Fibroblast of peridontal ligament (primary cell): ENCODE data around the gene USHBP1.
"Not testable (repeated sequence)": the region's sequence is repeated elsewhere in the genome, so short reads cannot be mapped to it uniquely, and the experiment has no call there.

Experiments
- DNase-seq: peaks from one replicate; pipeline ENCODE4 v3.0.0-alpha.2; 2010; ENCODE audit errors: extremely low read depth

Gene USHBP1

DNA sequence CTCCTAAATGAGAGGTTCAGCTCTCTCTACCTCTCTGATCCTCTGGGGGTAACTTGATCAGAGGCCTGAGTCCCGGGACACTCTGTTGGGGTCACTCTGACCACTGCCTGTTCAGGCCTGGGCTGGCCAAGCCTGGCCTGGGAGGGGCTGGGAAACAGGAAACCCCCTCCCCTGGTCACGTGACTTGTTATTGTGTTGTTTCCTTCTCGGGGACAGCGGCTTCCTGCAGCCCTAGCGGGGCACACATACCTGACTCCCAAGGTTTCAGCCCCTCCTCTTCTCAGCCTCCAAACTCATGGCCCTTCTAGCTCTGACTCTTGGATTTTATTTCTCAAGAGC, at the start of gene USHBP1:
TSS of gene USHBP1 (minus strand) at position 105 of the 339 bp plus-strand sequence. CDS start 446 bp downstream, outside the sequence.
- DNase-seq, result no peak

DNA sequence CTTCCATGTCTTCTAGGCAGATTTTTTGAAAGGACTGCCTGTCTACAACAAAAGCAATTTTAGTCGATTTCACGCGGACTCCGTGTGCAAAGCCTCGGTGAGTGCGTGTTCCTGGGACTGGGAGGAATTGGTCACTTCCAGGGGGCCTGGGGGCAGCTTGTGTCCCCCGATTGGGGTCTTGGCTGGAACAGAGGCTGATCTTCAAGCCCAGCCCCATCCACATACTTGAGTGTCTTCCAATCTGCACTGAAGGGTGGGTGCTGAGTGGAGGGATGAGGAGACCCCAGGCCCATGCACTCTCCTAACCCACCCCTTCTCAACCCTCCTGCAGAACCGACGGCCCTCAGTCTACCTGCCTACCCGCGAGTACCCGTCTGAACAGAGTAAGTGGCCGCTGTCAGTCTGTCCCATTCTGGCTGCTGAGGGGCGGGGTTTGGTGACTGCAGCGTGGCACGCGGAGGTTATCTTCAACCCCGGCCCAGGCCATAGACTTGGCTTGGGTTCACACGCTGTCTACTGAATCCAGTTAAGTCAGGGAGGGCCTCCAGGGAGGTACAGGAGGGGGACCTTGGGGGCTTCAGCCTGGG, 49.6 kb upstream of the USHBP1 start:
- no peak for DNase-seq

DNA sequence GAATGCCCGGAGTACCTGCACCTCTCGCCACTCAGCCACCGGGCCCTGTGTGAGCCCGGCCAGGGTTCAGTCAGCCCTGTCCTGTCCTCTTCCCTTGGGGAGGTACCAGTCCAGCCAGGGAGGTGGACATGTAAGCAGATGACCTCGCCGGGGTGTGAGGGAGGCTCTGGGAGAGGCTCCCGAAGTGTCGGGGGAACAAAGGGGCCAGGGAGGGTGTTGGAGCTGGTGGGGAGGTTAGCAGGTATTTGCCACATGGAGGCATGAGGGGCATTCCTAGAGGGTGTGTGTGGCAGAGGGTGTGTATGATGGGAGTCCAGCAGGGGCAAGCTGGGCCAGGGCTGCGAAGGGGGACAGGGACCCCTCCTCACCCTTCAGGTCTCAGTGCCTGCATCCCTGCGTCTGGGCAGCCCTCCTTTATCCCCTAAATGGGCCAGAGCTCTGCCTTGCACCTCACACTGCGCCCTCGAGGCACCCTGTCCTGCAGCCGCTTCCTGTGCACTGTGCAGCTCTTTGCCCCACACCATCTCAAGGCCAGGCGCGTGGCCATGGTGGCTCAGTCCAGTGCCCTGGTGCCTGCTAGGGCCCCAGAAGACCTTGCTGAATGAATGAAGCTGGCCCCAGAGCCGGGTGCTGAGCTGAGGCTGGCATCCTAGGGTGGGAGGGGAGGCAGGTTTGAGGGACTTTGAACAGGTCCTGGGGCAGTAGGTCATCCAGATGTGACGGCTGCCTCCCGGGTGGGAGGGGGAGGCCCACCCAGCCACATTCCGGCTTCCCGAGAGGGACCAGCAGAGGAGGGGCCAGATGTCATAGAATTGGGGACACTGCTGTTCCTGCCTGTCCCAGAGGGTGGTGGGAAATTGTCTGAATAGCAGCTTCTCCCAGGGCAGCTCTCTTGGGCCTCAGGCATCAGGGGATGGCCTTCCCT, 47.9 kb upstream of the USHBP1 start:
- DNase-seq, result no peak

- DNase-seq, result no peak
Observed at GRCh38 chr19:17311455-17312188, 47.1 kb upstream of the USHBP1 start.

GRCh38 chr19:17309965-17310461, 45.5 kb upstream of the USHBP1 start:
- no peak for DNase-seq

GRCh38 chr19:17309198-17309964, 44.8 kb upstream of the USHBP1 start, which contains the start of gene DDA1:
Gene DDA1 (plus strand): TSS chr19:17309563. CDS start chr19:17309655, 92 bp downstream.
- peak; percentile 100 for DNase-seq

DNA sequence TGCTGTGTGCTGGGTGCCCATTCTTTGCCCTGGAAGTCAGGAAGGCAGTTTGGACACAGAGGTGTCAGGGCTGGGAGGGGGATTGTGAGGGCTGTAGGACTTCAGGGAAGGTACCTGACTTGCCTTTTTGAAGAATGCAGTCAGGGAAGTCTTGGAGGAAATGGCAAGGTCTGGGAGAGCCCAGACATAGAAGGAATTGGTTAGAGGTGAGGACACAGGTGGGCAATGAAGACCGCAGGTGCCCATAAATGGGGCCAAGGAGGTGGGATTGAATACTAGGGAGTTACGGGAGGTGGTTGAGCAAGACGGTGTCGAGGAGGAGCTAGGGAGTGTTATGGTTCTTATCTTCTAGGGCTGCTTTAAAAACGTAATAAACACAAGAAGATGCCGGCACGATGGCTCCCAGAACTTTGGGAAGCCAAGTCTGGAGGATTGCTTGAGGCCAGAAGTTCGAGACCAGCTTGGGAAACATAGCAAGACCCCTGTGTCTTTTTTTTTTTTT, 43.4 kb upstream of the USHBP1 start:
- no peak for DNase-seq

- no peak for DNase-seq
Observed at GRCh38 chr19:17306285-17306714, 41.8 kb upstream of the USHBP1 start.

- peak; percentile 97 for DNase-seq
Observed at GRCh38 chr19:17305517-17306284, 41.2 kb upstream of the USHBP1 start, which contains the start of gene MRPL34. Gene MRPL34 (plus strand): TSS chr19:17305872. CDS start chr19:17305893, 21 bp downstream.

GRCh38 chr19:17305216-17305516, 40.6 kb upstream of the USHBP1 start:
- no peak for DNase-seq

- no peak for DNase-seq
Observed at GRCh38 chr19:17304386-17305215, 40.1 kb upstream of the USHBP1 start.

DNA sequence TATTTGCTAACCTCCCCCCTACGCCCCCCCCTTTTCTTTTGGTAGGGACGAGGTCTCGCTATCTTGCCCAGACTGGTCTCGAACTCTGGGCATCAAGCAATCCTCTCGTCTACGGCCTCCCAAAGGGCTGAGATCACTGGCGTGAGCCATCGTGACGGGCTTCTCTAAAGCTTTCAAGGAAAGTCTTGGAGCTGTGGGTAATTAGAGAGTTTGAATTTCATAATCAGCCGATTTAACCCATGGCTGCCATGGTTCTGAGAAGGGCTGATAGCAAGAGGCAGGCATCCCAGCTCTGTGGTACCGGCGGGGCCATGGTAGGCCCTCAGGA, 39.4 kb upstream of the USHBP1 start:
- peak; percentile 57 for DNase-seq

- peak; percentile 93 for DNase-seq
Observed at GRCh38 chr19:17303167-17303939, 38.8 kb upstream of the USHBP1 start, which contains the start of gene ABHD8. Gene ABHD8 (minus strand): TSS chr19:17303425. CDS start chr19:17301616, 1,809 bp downstream.

DNA sequence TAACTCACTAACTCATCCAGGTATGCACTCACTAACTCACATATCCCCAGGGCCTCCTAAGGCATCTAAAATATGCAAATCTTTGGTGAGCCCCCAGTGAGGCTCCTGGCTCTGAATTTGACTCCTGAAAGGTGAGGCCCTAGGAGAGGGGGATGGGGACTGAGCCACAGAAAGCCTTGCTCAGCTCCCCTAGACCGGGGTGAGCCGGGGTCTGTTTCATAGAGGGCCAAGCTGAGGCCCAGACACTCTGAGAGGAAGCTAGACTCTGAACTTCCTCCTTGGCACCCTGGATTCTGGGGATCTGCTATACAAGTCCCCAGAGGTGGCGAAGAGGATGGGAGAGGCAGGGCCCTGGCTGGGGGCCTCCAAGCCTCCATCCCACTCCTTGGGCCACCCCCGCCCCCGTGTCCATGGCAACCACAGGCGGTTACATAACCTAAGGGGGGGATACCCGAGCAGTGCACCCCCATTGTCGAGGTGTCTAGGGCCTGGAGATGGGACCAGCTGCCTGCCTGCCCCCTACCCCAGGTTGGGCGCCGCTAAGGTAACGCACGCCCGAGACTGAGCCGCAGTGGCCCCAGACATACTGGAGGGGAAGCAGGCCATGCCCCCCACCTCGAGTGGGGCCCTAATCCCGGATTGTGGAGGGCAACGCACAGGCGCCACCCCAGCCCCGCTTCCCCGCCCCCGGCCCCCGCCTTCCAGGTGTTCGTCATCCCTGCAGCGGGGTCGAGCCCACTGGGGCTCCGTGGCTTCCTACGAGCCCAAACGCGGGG, 38.0 kb upstream of the USHBP1 start:
- DNase-seq, result no peak

GRCh38 chr19:17300992-17301619, 36.6 kb upstream of the USHBP1 start:
- DNase-seq, result no peak

GRCh38 chr19:17296976-17297375, 32.4 kb upstream of the USHBP1 start:
- DNase-seq, result no peak

DNA sequence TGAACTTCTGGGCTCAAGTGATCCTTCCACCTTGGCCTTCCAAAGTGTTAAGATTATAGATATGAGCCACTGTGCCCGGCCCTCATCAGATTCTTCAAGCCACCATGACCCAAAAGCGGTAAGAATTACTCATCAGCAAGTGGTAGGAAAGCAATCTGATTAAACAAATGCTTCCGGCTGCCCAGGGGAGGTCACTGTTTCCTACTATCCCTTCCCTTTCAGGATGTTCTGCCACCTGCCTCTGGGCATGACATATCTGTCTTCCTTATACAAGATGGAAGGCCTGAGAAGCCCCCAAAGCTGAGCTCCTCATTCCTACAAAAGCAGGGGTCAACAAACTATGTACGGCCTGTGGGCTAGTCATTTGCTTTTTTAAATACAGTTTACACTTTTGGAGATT, 31.7 kb upstream of the USHBP1 start:
- no peak for DNase-seq

DNA sequence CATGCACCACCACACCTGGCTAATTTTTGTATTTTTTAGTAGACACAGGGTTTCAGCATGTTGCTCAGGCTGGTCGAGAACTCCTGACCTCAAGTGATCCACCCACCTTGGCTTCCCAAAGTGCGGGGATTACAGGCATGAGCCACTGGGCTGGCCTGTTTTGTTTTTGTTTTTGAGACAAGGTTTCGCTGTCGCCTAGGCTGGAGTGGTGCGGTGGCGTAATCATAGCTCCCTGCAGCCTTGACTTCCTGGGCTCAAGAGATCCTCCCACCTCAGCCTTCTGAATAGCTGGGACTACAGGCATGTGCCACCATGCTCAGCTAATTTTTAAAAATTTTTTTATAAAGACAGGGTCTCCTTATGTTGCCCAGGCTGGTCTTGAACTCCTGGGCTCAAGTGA, 31.0 kb upstream of the USHBP1 start:
- not testable (repeated sequence) for DNase-seq
